H1 (cell line): ENCODE data around the gene BBS12. TPM values are rescaled to one million over a fixed set of nuclear protein-coding genes. Genes with fewer than 3 reads are reported as not detected.
A peak's percentile ranks its signal among the peaks of the same experiment; 100 is the strongest.

Source experiments
- CTCF ChIA-PET: fragments of 300-600 bp; sonication (Branson Sonifier 250); formaldehyde crosslinking; loops from one replicate; lab custom pipeline; 2021; ENCODE audit not compliant: partially characterized antibody; lab: Charles Lee
- POLR2A ChIA-PET: fragments of 300-600 bp; sonication (Branson Sonifier 250); formaldehyde crosslinking; loops from one replicate; lab custom pipeline; 2021; ENCODE audit warnings: inconsistent platforms; ENCODE audit not compliant: partially characterized antibody; lab: Charles Lee
- DNase-seq, 2 experiments: peaks; one replicate each; pipeline versions ENCODE4 v3.0.0 to v3.0.0-alpha.2; 2010 to 2022; ENCODE audit warnings: low spot score in 2 of 2, low read depth in 1 of 2, mixed read lengths in 1 of 2
- FAIRE-seq: peaks from 2 replicates; lab custom pipeline; 2011; peaks lifted over from hg19 to GRCh38; lab: Jason Lieb, UNC
- H2AFZ ChIP-seq: 2 replicates; pipeline ENCODE4 v1.8.1; 2012; ENCODE audit warnings: low read length, inconsistent platforms
- H2AK5ac ChIP-seq: 2 replicates; pipeline ENCODE4 v1.6.1; 2013; ENCODE audit warnings: low read depth, low read length
- H2BK120ac ChIP-seq: replicated peaks from 2 replicates; pipeline ENCODE3; 2013; ENCODE audit warnings: low read depth, low read length, inconsistent platforms
- H2BK12ac ChIP-seq: 2 replicates; pipeline ENCODE4 v1.6.1; 2013; ENCODE audit warnings: low read depth, low read length
- H2BK15ac ChIP-seq: 2 replicates; pipeline ENCODE4 v1.6.1; 2013; ENCODE audit warnings: low read length
- H2BK20ac ChIP-seq: 2 replicates; pipeline ENCODE4 v1.6.1; 2013; ENCODE audit warnings: low read length
- H2BK5ac ChIP-seq: 2 replicates; pipeline ENCODE4 v1.6.1; 2013; ENCODE audit warnings: low read depth, low read length
- H3K14ac ChIP-seq: 2 replicates; pipeline ENCODE4 v1.6.1; 2013; ENCODE audit warnings: inconsistent platforms; ENCODE audit not compliant: insufficient read length
- H3K18ac ChIP-seq: 2 replicates; pipeline ENCODE4 v1.6.1; 2013; ENCODE audit warnings: low read length; ENCODE audit errors: extremely low read depth
- H3K23ac ChIP-seq: 2 replicates; pipeline ENCODE4 v1.6.1; 2013; ENCODE audit warnings: inconsistent platforms; ENCODE audit not compliant: insufficient read length
- H3K23me2 ChIP-seq: 2 replicates; pipeline ENCODE4 v1.6.1; 2013; ENCODE audit warnings: low read depth, low read length
- H3K27ac ChIP-seq: 2 replicates; pipeline ENCODE4 v1.6.1; 2011; ENCODE audit warnings: low read depth, low read length, inconsistent platforms
- H3K27me3 ChIP-seq, 4 experiments: replicated peaks in 1 of 4; 1 replicate in 1 of 4; 2 replicates in 3 of 4; pipeline versions ENCODE4 v1.6.1 to v1.8.1; 2011 to 2013; ENCODE audit warnings: low read length in 3 of 4, mild to moderate bottlenecking in 3 of 4, inconsistent platforms in 2 of 4, mixed read lengths in 2 of 4, moderate library complexity in 1 of 4; ENCODE audit not compliant: control insufficient read depth in 3 of 4, insufficient read depth in 3 of 4; ENCODE audit errors: extremely low read depth in 1 of 4
- H3K36me3 ChIP-seq, 4 experiments: 2 replicates each; pipeline versions ENCODE4 v1.6.1 to v1.8.1; 2011 to 2013; ENCODE audit warnings: mild to moderate bottlenecking in 4 of 4, low read length in 3 of 4, moderate library complexity in 2 of 4, control low read depth in 1 of 4, inconsistent platforms in 1 of 4; ENCODE audit not compliant: insufficient read depth in 4 of 4, control insufficient read depth in 2 of 4
- H3K4ac ChIP-seq: replicated peaks from 2 replicates; pipeline ENCODE3; 2013; ENCODE audit warnings: low read length, low read depth, mixed read lengths, inconsistent platforms; ENCODE audit not compliant: insufficient read length
- H3K4me1 ChIP-seq, 4 experiments: replicated peaks in 1 of 4; 1 replicate in 1 of 4; 2 replicates in 3 of 4; pipeline versions ENCODE4 v1.6.1 to v1.8.1; 2011 to 2013; ENCODE audit warnings: low read length in 3 of 4, inconsistent platforms in 2 of 4, mixed read lengths in 1 of 4; ENCODE audit not compliant: insufficient read depth in 4 of 4, control insufficient read depth in 3 of 4
- H3K4me2 ChIP-seq, 2 experiments: 2 replicates each; pipeline versions ENCODE4 v1.6.1 to v1.8.1; 2011 to 2013; ENCODE audit warnings: low read depth in 2 of 2, low read length in 2 of 2, control low read depth in 1 of 2, inconsistent platforms in 1 of 2, mild to moderate bottlenecking in 1 of 2; ENCODE audit not compliant: insufficient read depth in 1 of 2
- H3K4me3 ChIP-seq, 4 experiments: fragments of 200-600, 300-600 bp in 1 of 4; sonication (generic), shearing (Covaris generic), sonication (Bioruptor Twin) in 1 of 4; 2 replicates each; pipeline versions ENCODE4 v1.5.1 to v1.8.1; 2011 to 2016; ENCODE audit warnings: low read length in 4 of 4, low read depth in 3 of 4, control low read depth in 2 of 4, inconsistent platforms in 2 of 4, mild to moderate bottlenecking in 2 of 4, mixed read lengths in 1 of 4, moderate library complexity in 1 of 4; ENCODE audit not compliant: insufficient read depth in 2 of 4; ENCODE audit errors: extremely low read depth in 1 of 4
- H3K56ac ChIP-seq: replicated peaks from 2 replicates; pipeline ENCODE3; 2013; ENCODE audit warnings: low read depth, mild to moderate bottlenecking, mixed read lengths, low read length, inconsistent platforms; ENCODE audit not compliant: insufficient read length
- H3K79me1 ChIP-seq: 2 replicates; pipeline ENCODE4 v1.6.1; 2013; ENCODE audit warnings: low read depth, low read length, control low read depth
- H3K79me2 ChIP-seq, 2 experiments: 2 replicates each; pipeline versions ENCODE4 v1.6.1 to v1.8.1; 2012 to 2013; ENCODE audit warnings: low read length in 2 of 2, mild to moderate bottlenecking in 2 of 2, inconsistent platforms in 1 of 2; ENCODE audit not compliant: insufficient read depth in 2 of 2, control insufficient read depth in 1 of 2
- H3K9ac ChIP-seq, 4 experiments: replicated peaks in 1 of 4; 1 replicate in 1 of 4; 2 replicates in 3 of 4; pipeline versions ENCODE4 v1.6.1 to v1.8.1; 2011 to 2013; ENCODE audit warnings: low read depth in 3 of 4, low read length in 3 of 4, control low read depth in 2 of 4, mild to moderate bottlenecking in 2 of 4, moderate library complexity in 2 of 4, inconsistent platforms in 1 of 4; ENCODE audit errors: extremely low read depth in 1 of 4
- H3K9me3 ChIP-seq, 2 experiments: 2 replicates each; pipeline versions ENCODE4 v1.6.1 to v1.8.1; 2012 to 2013; ENCODE audit warnings: mild to moderate bottlenecking in 2 of 2, moderate library complexity in 2 of 2, control low read depth in 1 of 2, inconsistent platforms in 1 of 2, low read depth in 1 of 2, low read length in 1 of 2, mixed read lengths in 1 of 2; ENCODE audit not compliant: insufficient read depth in 2 of 2
- H4K20me1 ChIP-seq, 2 experiments: replicated peaks in 1 of 2; 2 replicates each; pipeline versions ENCODE3 to v1.8.1; 2011 to 2013; ENCODE audit warnings: inconsistent platforms in 2 of 2, low read length in 2 of 2, mild to moderate bottlenecking in 1 of 2; ENCODE audit not compliant: insufficient read depth in 2 of 2, control insufficient read depth in 1 of 2
- H4K5ac ChIP-seq: 2 replicates; pipeline ENCODE4 v1.6.1; 2013; ENCODE audit warnings: low read length, low read depth, mixed read lengths, inconsistent platforms; ENCODE audit not compliant: insufficient read length
- H4K8ac ChIP-seq: 2 replicates; pipeline ENCODE4 v1.8.0; 2013; ENCODE audit warnings: mild to moderate bottlenecking, moderate library complexity, low read length, inconsistent platforms; ENCODE audit not compliant: insufficient read depth; ENCODE audit errors: extremely low read depth
- H4K91ac ChIP-seq: replicated peaks from 2 replicates; pipeline ENCODE3; 2013; ENCODE audit warnings: low read length, mixed read lengths, inconsistent platforms; ENCODE audit not compliant: insufficient read length
- JUN ChIP-seq: IDR thresholded peaks from 2 replicates; pipeline ENCODE4 v1.6.1; 2011; ENCODE audit warnings: low read depth, mild to moderate bottlenecking, improper control_type of control experiment, low read length
- JUND ChIP-seq: IDR thresholded peaks from 2 replicates; pipeline ENCODE4 v1.6.1; 2011; ENCODE audit warnings: mild to moderate bottlenecking, improper control_type of control experiment, low read length
- POLR2AphosphoS5 ChIP-seq: IDR thresholded peaks from 2 replicates; pipeline ENCODE4 v1.6.1; 2011; ENCODE audit warnings: low read depth, low read length
- SP2 ChIP-seq: IDR thresholded peaks from 2 replicates; pipeline ENCODE4 v1.6.1; 2012; ENCODE audit warnings: mild to moderate bottlenecking, low read length, inconsistent platforms
- SP4 ChIP-seq: IDR thresholded peaks from 2 replicates; pipeline ENCODE4 v1.6.1; 2012; ENCODE audit warnings: low read length, inconsistent platforms
- WGBS, 2 experiments: shearing (Covaris generic) in 1 of 2; methylation state at CpG; one replicate each; pipeline versions ENCODE4 v1.1.6 to v1.1.7; 2013 to 2015; ENCODE audit warnings: low lambda C conversion rate in 2 of 2, mixed read lengths in 2 of 2, inconsistent platforms in 1 of 2, low coverage in 1 of 2, missing lambda C conversion rate in 1 of 2; ENCODE audit not compliant: insufficient replicate concordance in 2 of 2, insufficient coverage in 1 of 2, insufficient read length in 1 of 2; ENCODE audit errors: extremely low coverage in 1 of 2, missing lambda C conversion rate in 1 of 2; 5-methylcytosine and 5-hydroxymethylcytosine counted together
- polyA plus RNA-seq, 7 experiments: library from polyadenylated mRNA; depleted of rRNA in 3 of 7; stranded (reverse) in 5 of 7; unstranded in 2 of 7; fragments of >200 nt in 5 of 7; fragments of 200-250 nt in 2 of 7; gene quantifications; 1 replicate in 5 of 7; 2 replicates in 1 of 7; 4 replicates in 1 of 7; pipeline versions ENCODE4 v1.2.1 to v1.2.3, GENCODE V29; 2011 to 2013; ENCODE audit warnings: missing spikeins in 2 of 7, mixed read lengths in 2 of 7
- total RNA-seq: library from RNA; stranded (reverse); fragmentation: NEBNext Ultra II Directional; extraction: Animal tissue kit (Norgen Biotek cat#: 25700); gene quantifications from 2 replicates; pipeline ENCODE4 v1.2.1, GENCODE V29; 2021

The BBS12 gene
- total and polyA plus RNA-seq, 2 of the 8 experiments (the other 6 are each of a cell fraction or from before 2014, with no cell fraction given) = 0.88 to 2.6 TPM

DNA sequence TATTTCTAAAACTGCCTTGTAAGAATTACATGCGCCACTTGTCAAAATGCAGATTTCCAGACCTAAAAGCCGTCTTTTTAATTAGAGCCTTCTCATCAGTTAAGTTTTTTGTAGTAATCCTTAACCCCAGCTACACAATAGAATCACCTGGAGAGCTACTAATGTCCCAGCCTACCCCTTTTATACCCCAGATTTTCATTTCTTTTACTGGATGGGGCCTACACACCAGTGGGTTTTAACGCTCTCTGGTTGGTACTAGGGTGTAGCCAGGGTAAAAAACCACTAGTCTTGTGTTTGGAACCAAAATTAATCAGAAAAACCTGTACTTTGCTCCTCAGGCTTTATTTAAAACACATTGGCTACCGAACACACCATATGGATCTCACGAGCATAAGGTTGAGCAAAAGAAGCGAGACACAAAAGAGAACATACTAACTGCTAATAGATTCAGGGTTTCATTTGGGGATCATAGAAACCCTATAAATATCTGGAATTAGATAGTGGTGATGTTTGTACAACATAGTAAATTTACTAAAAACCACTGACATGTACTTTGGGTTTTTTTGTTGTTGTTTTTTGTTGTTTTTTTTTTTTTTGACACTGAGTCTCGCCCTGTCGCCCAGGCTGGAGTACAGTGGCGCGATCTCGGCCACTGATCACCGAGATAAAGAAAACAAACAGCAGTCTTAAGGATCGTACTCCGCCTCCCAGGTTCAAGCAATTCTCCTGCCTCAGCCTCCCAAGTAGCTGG lies 30.6 kb downstream of the BBS12 start:
- Histone ChIP-seq H4K20me1 (no peaks in the 10 kb centered on the region), H2BK15ac (no peak overlapping the region), H2AFZ (peak overlapping the region; percentile 81), H3K56ac (no peak overlapping the region), H3K36me3 (no peaks in the 10 kb centered on the region), H3K4me1 (peaks cover 0 to 5% (median 5%) of the 10 kb centered on the region in 4 experiments; a peak in 3 of 7 replicates), H2BK120ac (no peak overlapping the region), H3K4me3 (no peak overlapping the region), H3K4me2 (no peak overlapping the region; a peak in 1 of 4 replicates), H4K5ac (peak overlapping the region; percentile 27), H2AK5ac (no peak overlapping the region), H3K27me3 (peaks cover 0 to 1% (median 0%) of the 10 kb centered on the region in 4 experiments; a peak in 1 of 7 replicates), H3K79me2 (no peaks in the 10 kb centered on the region), H3K9ac (no peak overlapping the region), H4K91ac (peak overlapping the region; percentile 37), H3K27ac (no peak overlapping the region), H3K9me3 (no peaks in the 10 kb centered on the region), H3K79me1 (no peaks in the 10 kb centered on the region), H2BK20ac (no peak overlapping the region), H3K18ac (no peak overlapping the region; the same call in 1 of the 2 replicates), H2BK12ac (no peak overlapping the region), H2BK5ac (no peak overlapping the region), H3K23me2 (no peaks in the 10 kb centered on the region), H3K4ac (no peak overlapping the region)
- FAIRE-seq (no peak), DNase-seq (no peak)
- ChIA-PET CTCF (interaction anchor here (0.6 to 1.0 kb wide), 2 partner anchors 26 to 167 kb away, joined by 3 read pairs; no protein-coding TSS in a partner anchor), POLR2A (interaction anchor here (1.8 kb wide), 1 partner anchor 65 kb away, joined by 8 read pairs; no protein-coding TSS in a partner anchor)
- 90% methylated on average over 14 of the region's 14 CpGs; no CpG with 5 or more reads in 1 of the 2 experiments for WGBS, 2 experiments
- TF ChIP-seq SP2 = no peak
- no peak for TF ChIP-seq POLR2AphosphoS5
- no peak for TF ChIP-seq JUN
- TF ChIP-seq SP4 = no peak
- no peak for TF ChIP-seq JUND
- TF ChIP-seq, all 59 proteins: peak for 0
- H4K8ac ChIP-seq = no peak overlapping the region
- H3K23ac ChIP-seq = no peak overlapping the region
- H3K14ac ChIP-seq = no peak overlapping the region
